Right cardiac atrium (tissue), 5 donors: ENCODE results near the gene CLCN1. TPM values are rescaled to one million over a fixed set of nuclear protein-coding genes. Genes with fewer than 3 reads are reported as not detected.

Experiments
- ATAC-seq, 2 donors: fragments of 200-7000 bp; cut with Tn5 transposase; one replicate each; pipeline versions ENCODE4 v1.8.0 to v1.9.1; 2020; ENCODE audit warnings: moderate library complexity in 2 of 2, mild to moderate bottlenecking in 1 of 2
- DNase-seq, 3 donors: peaks; one replicate each; pipeline ENCODE4 v3.0.0-alpha.2; 2020
- H3K27ac ChIP-seq: one replicate; pipeline ENCODE4 v1.5.1; 2013; ENCODE audit warnings: mild to moderate bottlenecking, low read length, control low read depth, moderate library complexity
- H3K27me3 ChIP-seq: one replicate; pipeline ENCODE4 v1.6.1; 2013; ENCODE audit not compliant: control insufficient read depth, insufficient read depth
- H3K4me1 ChIP-seq: one replicate; pipeline ENCODE4 v1.6.1; 2013; ENCODE audit warnings: low read length; ENCODE audit not compliant: control insufficient read depth, insufficient read depth
- H3K4me3 ChIP-seq: one replicate; pipeline ENCODE4 v1.5.1; 2013; ENCODE audit warnings: low read length, control low read depth
- H3K9me3 ChIP-seq: one replicate; pipeline ENCODE4 v1.6.1; 2013; ENCODE audit warnings: low read length; ENCODE audit not compliant: control insufficient read depth
- WGBS: extraction: QIAGEN DNeasy Blood & Tissue Kit; methylation state at CpG from one replicate; pipeline ENCODE4 v1.1.7; 2013; 5-methylcytosine and 5-hydroxymethylcytosine counted together
- intact Hi-C, 4 donors: fragments of 100-400 bp; cut with DNase I; formaldehyde crosslinking; loops; one replicate each; pipeline versions ENCODE4 v1.11.0 to v1.14.0; 2022 to 2023
- polyA plus RNA-seq: library from polyadenylated mRNA; stranded (reverse); fragments of 200-250 nt; gene quantifications from one replicate; pipeline ENCODE4 v1.2.3, GENCODE V29; 2013
- total RNA-seq, 4 donors: library from RNA; stranded (reverse); fragmentation: NEBNext Ultra II Directional; extraction: Animal tissue kit (Norgen Biotek cat#: 25700); gene quantifications; one replicate each; pipeline ENCODE4 v1.2.1, GENCODE V29; 2021
- donor health status: healthy with polysubstance abuse.
- donor health status: DM: no; HTN: yes; CAD: no.
- donor health status: DM: no; HTN: no; CAD: no.
- donor health status: DM: no; HTN: yes; CAD: no; lungs with severe emphysema.
- donor health status: DM: yes; HTN: yes; CAD: no.

CLCN1 gene
- total and polyA plus RNA-seq, 5 donors = not detected

GRCh38 chr7:143369678-143370651 lies 54.1 kb downstream of the CLCN1 start:
- Histone ChIP-seq H3K4me1 (no peaks in the 10 kb centered on the region), H3K4me3 (no peak overlapping the region), H3K27ac (no peak overlapping the region), H3K27me3 (no peaks in the 10 kb centered on the region), H3K9me3 (no peaks in the 10 kb centered on the region)
- no peak for DNase-seq
- intact Hi-C loops = no loop called here
- 85% methylated on average over 12 of the region's 12 CpGs for WGBS
- ATAC-seq = no peak

DNA sequence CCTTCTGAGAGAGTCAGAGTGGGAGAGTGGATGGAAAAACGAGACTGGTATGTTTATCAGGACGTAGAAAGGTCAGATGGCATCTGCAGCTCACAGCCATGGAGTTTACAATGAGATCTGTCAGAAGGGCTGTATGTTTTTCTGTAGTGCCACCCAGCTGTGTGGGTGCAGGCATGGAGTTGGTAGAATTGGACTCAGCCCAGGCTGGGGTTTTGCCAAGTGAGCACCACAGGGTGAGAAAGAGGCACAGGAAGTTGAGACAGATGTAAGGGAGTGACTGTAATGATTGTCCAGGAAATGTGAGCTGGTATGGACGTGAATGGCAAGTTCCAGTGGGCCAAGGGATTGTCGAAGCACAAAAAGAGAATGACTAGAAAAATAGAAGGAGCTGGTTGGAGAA lies 56.2 kb downstream of the CLCN1 start:
- intact Hi-C loops = no loop called here
- 36% methylated on average over 4 of the region's 4 CpGs for WGBS
- H3K27me3 ChIP-seq = no peaks in the 10 kb centered on the region
- no peaks in the 10 kb centered on the region for H3K4me1 ChIP-seq
- peak; percentile 52 to 61 for ATAC-seq
- H3K4me3 ChIP-seq = no peak overlapping the region
- H3K27ac ChIP-seq = no peak overlapping the region
- H3K9me3 ChIP-seq = no peaks in the 10 kb centered on the region
- DNase-seq = peak in 2 of 3 donors; percentile 79

DNA sequence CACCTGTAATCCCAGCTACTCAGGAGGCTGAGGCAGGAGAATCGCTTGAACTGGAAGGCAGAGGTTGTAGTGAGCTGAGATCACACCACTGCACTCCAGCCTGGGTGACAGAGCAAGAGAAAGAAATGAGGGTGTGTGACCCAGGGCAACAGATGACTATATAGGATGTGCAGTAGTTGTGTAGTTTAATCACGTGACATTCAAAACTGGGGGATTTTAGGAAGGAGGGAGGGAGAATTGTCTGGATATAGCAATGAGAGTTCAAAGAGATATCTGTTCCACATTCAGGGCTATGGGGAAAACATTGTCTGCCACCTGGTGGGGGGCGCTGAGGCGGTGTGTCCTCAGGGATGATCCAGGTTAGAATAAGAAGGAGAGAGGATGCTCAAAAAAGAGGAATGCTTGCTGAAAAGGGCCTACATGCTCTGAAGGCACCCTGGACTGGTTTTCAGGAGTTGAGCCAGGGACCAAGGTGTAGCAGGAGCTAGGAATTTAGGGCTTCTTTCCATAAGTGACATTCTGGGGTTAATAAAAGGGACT lies 57.4 kb downstream of the CLCN1 start:
- WGBS = 90% methylated on average over 4 of the region's 4 CpGs
- ATAC-seq = no peak
- no peaks in the 10 kb centered on the region for H3K4me1 ChIP-seq

GRCh38 chr7:143374561-143374960 lies 58.6 kb downstream of the CLCN1 start:
- Histone ChIP-seq H3K9me3 (no peaks in the 10 kb centered on the region), H3K4me1 (no peaks in the 10 kb centered on the region), H3K27ac (no peak overlapping the region), H3K4me3 (no peak overlapping the region), H3K27me3 (no peaks in the 10 kb centered on the region)
- DNase-seq = no peak
- intact Hi-C loops = no loop called here
- no peak for ATAC-seq
- WGBS = 73% methylated on average over 5 of the region's 5 CpGs

More for the DNA sequence above, 57.4 kb downstream of the CLCN1 start:
- DNase-seq = no peak
- H3K27ac ChIP-seq = no peak overlapping the region
- no peak overlapping the region for H3K4me3 ChIP-seq
- intact Hi-C loops = no loop called here
- no peaks in the 10 kb centered on the region for H3K27me3 ChIP-seq
- H3K9me3 ChIP-seq = no peaks in the 10 kb centered on the region

DNA sequence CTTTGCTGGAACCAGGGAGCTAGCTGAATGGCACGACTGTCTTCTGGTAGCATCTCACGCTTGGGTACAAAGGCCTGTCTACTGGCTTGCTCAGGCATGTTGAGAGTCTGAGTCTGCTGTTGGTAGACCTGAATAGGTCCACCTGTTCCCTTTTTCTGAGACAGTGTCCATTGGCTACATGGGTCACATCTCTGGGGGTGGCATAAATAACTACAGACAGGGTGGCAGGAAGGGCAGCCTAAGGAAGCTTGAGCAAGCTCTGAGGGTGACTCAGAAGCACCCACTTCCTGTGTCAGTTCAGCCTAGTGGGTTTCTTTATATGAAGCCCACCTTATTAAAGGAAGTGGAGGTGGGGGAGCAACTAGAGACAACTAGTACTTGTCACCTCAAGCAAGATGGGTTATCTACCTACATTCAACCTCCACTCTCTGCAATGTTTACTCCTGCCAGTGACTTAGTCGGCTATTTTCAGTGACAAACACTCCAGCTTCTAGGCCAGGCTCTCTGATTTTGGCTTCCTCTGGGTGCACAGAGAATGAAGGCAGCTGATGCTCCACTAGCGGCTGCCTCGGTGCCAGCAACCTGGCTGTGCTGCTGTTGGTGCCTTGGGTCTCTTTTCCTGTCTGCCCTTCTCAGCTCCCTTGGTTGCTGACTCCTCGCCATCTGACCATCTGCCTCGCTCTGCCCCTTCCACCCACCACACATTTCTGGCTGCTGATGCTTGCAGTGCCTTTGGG lies 59.6 kb downstream of the CLCN1 start:
- ATAC-seq (no peak), DNase-seq (peak in 1 of 3 donors; percentile 40)
- no peak overlapping the region for H3K4me3 ChIP-seq
- WGBS = 83% methylated on average over 7 of the region's 7 CpGs
- H3K4me1 ChIP-seq = no peaks in the 10 kb centered on the region
- intact Hi-C loops = loop anchor here in 1 of 4 donors (5.0 kb wide), 1 partner anchor 37 kb away; no protein-coding TSS in a partner anchor
- no peaks in the 10 kb centered on the region for H3K9me3 ChIP-seq
- H3K27me3 ChIP-seq = no peaks in the 10 kb centered on the region
- peak overlapping the region; percentile 12 for H3K27ac ChIP-seq

DNA sequence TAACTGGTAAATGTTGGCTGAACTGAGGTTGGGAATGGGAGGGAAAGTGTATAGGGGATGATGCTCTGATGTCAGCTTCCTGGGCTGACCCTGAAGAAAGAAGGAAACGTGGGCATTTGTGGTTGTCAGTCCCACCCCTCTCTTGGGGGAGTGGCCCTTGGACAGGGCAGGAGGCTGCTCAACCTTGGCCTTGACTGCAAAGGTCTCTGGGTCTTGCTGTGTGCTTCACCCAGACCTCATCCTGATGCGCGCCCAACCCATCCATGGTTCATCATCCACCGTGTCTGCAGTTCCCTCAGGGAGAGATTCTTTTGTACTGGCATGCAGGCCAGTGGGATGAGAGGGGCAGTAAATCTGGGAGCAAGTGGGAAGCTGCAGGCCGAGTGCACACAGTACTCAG lies 60.5 kb downstream of the CLCN1 start:
- DNase-seq = peak in 1 of 3 donors; percentile 56
- no peak overlapping the region for H3K27ac ChIP-seq
- intact Hi-C loops = loop anchor here in 1 of 4 donors (5.0 kb wide), 1 partner anchor 36 kb away; no protein-coding TSS in a partner anchor
- no peaks in the 10 kb centered on the region for H3K9me3 ChIP-seq
- no peak overlapping the region for H3K4me3 ChIP-seq
- no peaks in the 10 kb centered on the region for H3K4me1 ChIP-seq
- no peak for ATAC-seq
- 72% methylated on average over 5 of the region's 5 CpGs for WGBS
- no peaks in the 10 kb centered on the region for H3K27me3 ChIP-seq

- intact Hi-C loops = loop anchor here in 1 of 4 donors (5.0 to 10.0 kb wide), 2 partner anchors 33 to 115 kb away; partner anchors contain the start of gene GSTK1
- ATAC-seq = no peak
- 28% methylated on average over 15 of the region's 15 CpGs for WGBS
Measured at GRCh38 chr7:143379611-143380259, 63.8 kb downstream of the CLCN1 start.

DNA sequence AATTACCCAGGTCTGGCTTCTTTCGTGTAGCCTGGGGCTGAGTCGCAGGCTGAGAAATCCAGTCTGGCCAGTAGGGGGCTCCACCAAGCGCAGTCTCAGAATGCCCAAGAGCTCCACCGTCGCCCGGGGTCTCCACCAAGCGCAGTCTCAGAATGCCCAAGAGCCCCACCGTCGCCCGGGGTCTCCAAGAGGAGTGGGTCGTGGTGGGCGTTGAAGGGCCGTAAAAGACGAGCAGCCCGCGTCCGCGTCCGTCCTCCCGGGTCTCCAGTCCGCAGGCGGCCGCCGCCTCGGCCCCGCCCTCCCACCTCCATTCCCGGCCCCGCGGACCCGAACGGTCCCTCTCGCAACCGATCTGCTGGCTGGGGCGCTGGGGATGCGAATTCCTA lies 64.3 kb downstream of the CLCN1 start:
- ATAC-seq (peak; percentile 80), DNase-seq (peak; percentile 86 to 96 (median 95))
- Histone ChIP-seq H3K4me3 (peak overlapping the region; percentile 60), H3K27ac (peak overlapping the region; percentile 83), H3K4me1 (peaks cover 18% of the 10 kb centered on the region), H3K9me3 (no peaks in the 10 kb centered on the region), H3K27me3 (no peaks in the 10 kb centered on the region)
- under 1% methylated on average over 35 of the region's 35 CpGs for WGBS
- intact Hi-C loops = loop anchor here in 1 of 4 donors (10.0 kb wide), 1 partner anchor 115 kb away; the partner anchor contains the start of gene GSTK1

More at GRCh38 chr7:143379611-143380259, 63.8 kb downstream of the CLCN1 start:
- H3K27ac ChIP-seq = peak overlapping the region; percentile 88
- H3K9me3 ChIP-seq = no peaks in the 10 kb centered on the region
- no peak for DNase-seq
- peak overlapping the region; percentile 60 for H3K4me3 ChIP-seq
- peaks cover 13% of the 10 kb centered on the region for H3K4me1 ChIP-seq
- no peaks in the 10 kb centered on the region for H3K27me3 ChIP-seq

DNA sequence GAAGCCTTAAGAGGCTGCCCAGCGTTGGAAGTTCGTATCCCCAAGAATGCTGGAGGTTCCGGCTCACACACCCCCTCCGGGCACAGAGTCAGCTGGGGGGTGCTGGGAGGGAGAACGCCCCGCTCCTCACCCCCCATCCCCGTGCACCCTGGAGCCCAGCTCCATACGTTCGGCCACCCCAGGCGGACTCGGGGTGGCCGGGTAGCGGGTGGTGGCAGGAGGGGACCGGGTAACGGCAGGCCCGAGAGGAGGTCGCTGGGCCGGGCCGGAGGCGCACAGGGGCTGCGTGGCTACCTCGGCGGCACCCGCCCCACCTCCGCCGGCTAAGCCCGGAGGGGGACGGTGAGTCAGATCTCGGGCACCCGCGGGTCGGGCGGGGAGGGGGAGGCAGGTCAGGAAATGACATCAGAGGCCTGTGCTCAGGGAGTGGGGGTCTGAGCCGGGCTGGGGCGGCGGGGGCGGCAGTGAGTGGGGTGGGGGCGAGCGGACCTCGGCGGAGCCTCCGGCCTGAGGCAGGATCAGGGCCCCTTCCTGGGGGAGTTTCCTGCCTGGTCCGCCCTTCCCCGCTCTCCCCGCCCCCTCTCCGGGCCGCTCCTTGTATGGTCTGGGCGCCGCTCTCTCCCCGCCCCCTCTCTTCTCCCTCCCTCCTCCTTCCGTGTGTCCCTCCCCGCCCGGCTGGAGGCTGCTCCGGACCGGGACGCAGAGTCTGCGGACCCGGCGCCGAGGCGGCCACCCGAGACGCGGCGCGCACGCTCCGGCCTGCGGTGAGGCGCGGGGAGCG lies 64.9 kb downstream of the CLCN1 start, which contains the start of gene ZYX:
ZYX (plus strand) TSS at position 700 of the 781 bp plus-strand sequence. CDS start 227 bp downstream, outside the sequence.
- intact Hi-C loops = loop anchor here in 1 of 4 donors (10.0 kb wide), 1 partner anchor 116 kb away; the partner anchor contains the start of gene GSTK1
- ATAC-seq (peak; percentile 92 to 95), DNase-seq (peak; percentile 97 to 99 (median 98))
- no peaks in the 10 kb centered on the region for H3K9me3 ChIP-seq
- peak within 1 kb of the TSS; percentile 60 for H3K4me3 ChIP-seq
- no peaks in the 10 kb centered on the region for H3K27me3 ChIP-seq
- peak within 1 kb of the TSS; percentile 83 for H3K27ac ChIP-seq
- peaks cover 21% of the 10 kb centered on the region for H3K4me1 ChIP-seq
- WGBS = under 1% methylated on average over 72 of the region's 72 CpGs
